Liver (tissue), 9 donors: Measurements from ENCODE around the gene ADTRP. TPM values are rescaled to one million over a fixed set of nuclear protein-coding genes. Genes with fewer than 3 reads are reported as not detected.

Experiments used
- DNase-seq: peaks from one replicate; pipeline ENCODE4 v3.0.0-alpha.2; 2017; ENCODE audit warnings: low spot score
- H3K27ac ChIP-seq, 2 donors: one replicate each; pipeline ENCODE4 v1.7.0; 2013; ENCODE audit warnings: inconsistent platforms in 2 of 2, low read length in 2 of 2, control low read depth in 1 of 2, low read depth in 1 of 2, mild to moderate bottlenecking in 1 of 2
- H3K27me3 ChIP-seq, 4 donors: one replicate each; pipeline versions ENCODE4 v1.6.1 to v1.7.0; 2013; ENCODE audit warnings: low read length in 3 of 4, inconsistent platforms in 1 of 4, mild to moderate bottlenecking in 1 of 4, moderate library complexity in 1 of 4; ENCODE audit not compliant: control insufficient read depth in 4 of 4, insufficient read depth in 4 of 4
- H3K36me3 ChIP-seq, 4 donors: one replicate each; pipeline versions ENCODE4 v1.6.1 to v1.7.0; 2013; ENCODE audit warnings: low read length in 3 of 4, mild to moderate bottlenecking in 3 of 4, low read depth in 1 of 4, moderate library complexity in 1 of 4; ENCODE audit not compliant: control insufficient read depth in 4 of 4, insufficient read depth in 3 of 4
- H3K4me1 ChIP-seq, 4 donors: one replicate each; pipeline versions ENCODE4 v1.6.1 to v1.7.0; 2013; ENCODE audit warnings: low read length in 3 of 4, mild to moderate bottlenecking in 3 of 4, moderate library complexity in 1 of 4; ENCODE audit not compliant: control insufficient read depth in 4 of 4, insufficient read depth in 4 of 4
- H3K4me3 ChIP-seq, 3 donors: one replicate each; pipeline versions ENCODE4 v1.6.1 to v1.7.0; 2013; ENCODE audit warnings: low read length in 3 of 3, control low read depth in 1 of 3, low read depth in 1 of 3, mild to moderate bottlenecking in 1 of 3
- H3K9ac ChIP-seq, 2 donors: one replicate each; pipeline ENCODE4 v1.7.0; 2013; ENCODE audit warnings: low read length in 2 of 2, mild to moderate bottlenecking in 2 of 2, moderate library complexity in 2 of 2, control low read depth in 1 of 2, low read depth in 1 of 2
- H3K9me3 ChIP-seq, 4 donors: one replicate each; pipeline versions ENCODE4 v1.6.1 to v1.7.0; 2013; ENCODE audit warnings: low read length in 3 of 4; ENCODE audit not compliant: control insufficient read depth in 4 of 4
- ATF3 ChIP-seq: IDR thresholded peaks from 2 replicates; pipeline ENCODE4 v1.6.1; 2016; ENCODE audit warnings: antibody characterized with exemption
- EGR1 ChIP-seq, 2 donors: IDR thresholded peaks; 2 replicates each; pipeline ENCODE4 v1.6.1; 2016 to 2018; ENCODE audit warnings: antibody characterized with exemption in 2 of 2, low read depth in 2 of 2
- FOXA1 ChIP-seq: IDR thresholded peaks from 2 replicates; pipeline ENCODE4 v1.6.1; 2016; ENCODE audit warnings: antibody characterized with exemption
- FOXA2 ChIP-seq: IDR thresholded peaks from 2 replicates; pipeline ENCODE4 v1.6.1; 2016; ENCODE audit warnings: antibody characterized with exemption
- GABPA ChIP-seq, 2 donors: IDR thresholded peaks in 1 of 2; conservative IDR thresholded peaks in 1 of 2; 2 replicates each; pipeline ENCODE4 v1.6.1; 2016; ENCODE audit warnings: antibody characterized with exemption in 2 of 2, mild to moderate bottlenecking in 1 of 2, moderate library complexity in 1 of 2
- HNF4A ChIP-seq, 2 donors: conservative IDR thresholded peaks; 2 replicates each; pipeline ENCODE4 v1.6.1; 2016; ENCODE audit warnings: antibody characterized with exemption in 2 of 2, mild to moderate bottlenecking in 2 of 2
- HNF4G ChIP-seq: IDR thresholded peaks from 2 replicates; pipeline ENCODE4 v1.6.1; 2016; ENCODE audit warnings: antibody characterized with exemption
- JUND ChIP-seq, 2 donors: IDR thresholded peaks; 2 replicates each; pipeline ENCODE4 v1.6.1; 2016; ENCODE audit warnings: antibody characterized with exemption in 2 of 2
- MAX ChIP-seq: IDR thresholded peaks from 2 replicates; pipeline ENCODE4 v1.6.1; 2016; ENCODE audit warnings: antibody characterized with exemption
- NR2F2 ChIP-seq: IDR thresholded peaks from 2 replicates; pipeline ENCODE4 v1.6.1; 2016; ENCODE audit warnings: antibody characterized with exemption
- RAD21 ChIP-seq, 2 donors: IDR thresholded peaks; 2 replicates each; pipeline ENCODE4 v1.6.1; 2016; ENCODE audit warnings: antibody characterized with exemption in 2 of 2, mild to moderate bottlenecking in 2 of 2
- REST ChIP-seq: IDR thresholded peaks from 2 replicates; pipeline ENCODE4 v1.6.1; 2016; ENCODE audit warnings: antibody characterized with exemption, mild to moderate bottlenecking
- RXRA ChIP-seq, 2 donors: IDR thresholded peaks; 2 replicates each; pipeline ENCODE4 v1.6.1; 2017 to 2018; ENCODE audit warnings: antibody characterized with exemption in 2 of 2, mild to moderate bottlenecking in 1 of 2
- SP1 ChIP-seq: IDR thresholded peaks from 2 replicates; pipeline ENCODE4 v1.6.1; 2018; ENCODE audit warnings: antibody characterized with exemption, mild to moderate bottlenecking
- TAF1 ChIP-seq: conservative IDR thresholded peaks from 2 replicates; pipeline ENCODE4 v1.6.1; 2016; ENCODE audit warnings: antibody characterized with exemption, mild to moderate bottlenecking
- YY1 ChIP-seq: IDR thresholded peaks from 2 replicates; pipeline ENCODE4 v1.6.1; 2016; ENCODE audit warnings: antibody characterized with exemption, mild to moderate bottlenecking
- WGBS: extraction: QIAGEN DNeasy Blood & Tissue Kit; methylation state at CpG from one replicate; pipeline ENCODE4 v1.1.7; 2013; 5-methylcytosine and 5-hydroxymethylcytosine counted together
- polyA plus RNA-seq, 2 donors: library from polyadenylated mRNA; stranded (reverse) in 1 of 2; unstranded in 1 of 2; fragments of 200-250 nt in 1 of 2; fragments of >200 nt in 1 of 2; fragmentation: Nextera tagmentation in 1 of 2; extraction: Ambion mirVana in 1 of 2; gene quantifications; one replicate each; pipeline versions ENCODE4 v1.2.1 to v1.2.3, GENCODE V29; 2013 to 2015
- total RNA-seq, 2 donors: library from RNA; depleted of rRNA; stranded (reverse); fragments of >200 nt; gene quantifications; one replicate each; pipeline ENCODE4 v1.2.3, GENCODE V29; 2014
- TF ChIP-seq, protein P1 (sequence below): fragments of 150-350 bp; IDR thresholded peaks from 2 replicates; pipeline ENCODE4 v1.5.1; 2017; ENCODE audit warnings: improper control_type of control experiment, low read depth, low read length; ENCODE audit not compliant: missing input control
- donor health status: healthy.
- donor health status: healthy.
- donor health status: healthy.
- donor health status: healthy.
- donor health status: healthy.

ADTRP gene
- total and polyA plus RNA-seq, 4 donors = 0.21 to 2.0 (median 0.50) TPM; not detected in 1

GRCh38 chr6:11810854-11811643, 32.4 kb upstream of the ADTRP start:
- Histone ChIP-seq H3K27ac (no peak overlapping the region), H3K9me3 (no peaks in the 10 kb centered on the region), H3K4me1 (peaks cover 0 to 10% (median 2%) of the 10 kb centered on the region in 4 donors), H3K4me3 (no peak overlapping the region), H3K27me3 (no peaks in the 10 kb centered on the region), H3K9ac (no peak overlapping the region), H3K36me3 (no peaks in the 10 kb centered on the region)
- WGBS = 87% methylated on average over 12 of the region's 12 CpGs
- TF ChIP-seq SP1 (no peak), EGR1 (IDR thresholded peaks at IDR 0.05; ENCODE audit: low read depth in 2 of 2) (no peak), REST (no peak), HNF4A (conservative IDR thresholded peaks at IDR 0.05) (no peak), NR2F2 (no peak), FOXA2 (no peak), ATF3 (no peak)
- TF ChIP-seq, protein P1, sequence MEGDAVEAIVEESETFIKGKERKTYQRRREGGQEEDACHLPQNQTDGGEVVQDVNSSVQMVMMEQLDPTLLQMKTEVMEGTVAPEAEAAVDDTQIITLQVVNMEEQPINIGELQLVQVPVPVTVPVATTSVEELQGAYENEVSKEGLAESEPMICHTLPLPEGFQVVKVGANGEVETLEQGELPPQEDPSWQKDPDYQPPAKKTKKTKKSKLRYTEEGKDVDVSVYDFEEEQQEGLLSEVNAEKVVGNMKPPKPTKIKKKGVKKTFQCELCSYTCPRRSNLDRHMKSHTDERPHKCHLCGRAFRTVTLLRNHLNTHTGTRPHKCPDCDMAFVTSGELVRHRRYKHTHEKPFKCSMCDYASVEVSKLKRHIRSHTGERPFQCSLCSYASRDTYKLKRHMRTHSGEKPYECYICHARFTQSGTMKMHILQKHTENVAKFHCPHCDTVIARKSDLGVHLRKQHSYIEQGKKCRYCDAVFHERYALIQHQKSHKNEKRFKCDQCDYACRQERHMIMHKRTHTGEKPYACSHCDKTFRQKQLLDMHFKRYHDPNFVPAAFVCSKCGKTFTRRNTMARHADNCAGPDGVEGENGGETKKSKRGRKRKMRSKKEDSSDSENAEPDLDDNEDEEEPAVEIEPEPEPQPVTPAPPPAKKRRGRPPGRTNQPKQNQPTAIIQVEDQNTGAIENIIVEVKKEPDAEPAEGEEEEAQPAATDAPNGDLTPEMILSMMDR = no peak
- DNase-seq = no peak

DNA sequence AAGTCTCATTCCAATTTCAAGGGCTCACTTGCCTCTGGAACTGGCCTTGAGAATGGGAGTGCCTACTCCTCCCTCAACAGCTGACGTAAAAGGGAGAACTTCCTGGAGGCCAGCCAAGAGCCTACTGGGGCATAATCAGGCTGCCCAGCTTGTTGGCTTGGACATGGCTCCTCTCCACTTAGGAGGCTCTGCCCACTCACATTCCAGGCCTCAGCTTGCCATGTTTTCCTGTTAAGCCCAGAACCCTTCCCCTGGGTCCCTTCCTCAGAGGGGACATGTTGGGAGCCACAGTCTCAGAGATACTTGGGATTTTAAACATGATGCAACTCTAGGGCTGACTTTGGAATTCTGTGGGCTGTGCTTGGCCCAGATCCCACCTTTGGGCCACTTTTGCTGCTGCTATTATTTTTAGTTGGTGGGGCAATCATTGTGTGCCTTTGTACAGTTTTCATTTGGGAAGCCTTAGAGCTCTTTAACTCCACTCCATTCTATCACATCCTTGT, 31.5 kb upstream of the ADTRP start:
- no peaks in the 10 kb centered on the region for H3K9me3 ChIP-seq
- no peak overlapping the region for H3K27ac ChIP-seq
- no peak for DNase-seq
- no peak overlapping the region for H3K9ac ChIP-seq
- H3K36me3 ChIP-seq = no peaks in the 10 kb centered on the region
- peaks cover 0 to 10% (median 2%) of the 10 kb centered on the region in 4 donors for H3K4me1 ChIP-seq
- no peaks in the 10 kb centered on the region for H3K27me3 ChIP-seq
- H3K4me3 ChIP-seq = no peak overlapping the region
- 21% methylated on average over 1 of the region's 1 CpG for WGBS
- TF ChIP-seq FOXA1 (no peak), TAF1 (no peak), NR2F2 (no peak), ATF3 (peak; percentile 76), FOXA2 (no peak), HNF4A (conservative IDR thresholded peaks at IDR 0.05) (peak; percentile 65 to 74), SP1 (peak; percentile 42), GABPA (IDR thresholded peaks at IDR 0.05 in 1 of 2, conservative IDR thresholded peaks at IDR 0.05 in 1 of 2) (no peak), RXRA (IDR thresholded peaks at IDR 0.05) (peak; percentile 27 to 48), JUND (IDR thresholded peaks at IDR 0.05) (no peak), EGR1 (IDR thresholded peaks at IDR 0.05; ENCODE audit: low read depth in 2 of 2) (peak in 1 of 2 donors; percentile 27), HNF4G (peak; percentile 52), MAX (no peak), RAD21 (IDR thresholded peaks at IDR 0.05) (peak in 1 of 2 donors; percentile 23), YY1 (peak; percentile 40), REST (no peak)
- TF ChIP-seq, protein P1 = no peak
